ENCODE results near the gene GP1BA. TPM values are rescaled to one million over a fixed set of nuclear protein-coding genes. Genes with fewer than 3 reads are reported as not detected.
"Not testable (repeated sequence)": the region's sequence is repeated elsewhere in the genome, so short reads cannot be mapped to it uniquely, and the experiment has no call there.

Gene GP1BA
- total RNA-seq, 1 experiment from 2014 or later = not detected

GRCh38 chr17:4901648-4902344 lies 30.3 kb upstream of the GP1BA start:
- DNase-seq (ENCODE audit: low spot score) = no peak

- no peak for DNase-seq (ENCODE audit: low spot score)
Measured at GRCh38 chr17:4902540-4902939, 29.5 kb upstream of the GP1BA start.

GRCh38 chr17:4903051-4903818 lies 28.8 kb upstream of the GP1BA start, which contains the start of gene CHRNE:
Gene CHRNE, minus strand, starts transcription at chr17:4903098. Its CDS starts 35 bp downstream, at chr17:4903063.
- peak; percentile 51 for DNase-seq (ENCODE audit: low spot score)

- not testable (repeated sequence) for DNase-seq (ENCODE audit: low spot score)
Measured at GRCh38 chr17:4906642-4907041, 25.4 kb upstream of the GP1BA start.

- no peak for DNase-seq (ENCODE audit: low spot score)
Measured at GRCh38 chr17:4908301-4908700, 23.8 kb upstream of the GP1BA start.

GRCh38 chr17:4908711-4909496 lies 23.2 kb upstream of the GP1BA start:
- DNase-seq (ENCODE audit: low spot score) = peak; percentile 68

- DNase-seq (ENCODE audit: low spot score) = no peak
Measured at GRCh38 chr17:4913994-4914393, 18.1 kb upstream of the GP1BA start.

- DNase-seq (ENCODE audit: low spot score) = not testable (repeated sequence)
Measured at GRCh38 chr17:4914551-4914950, 17.5 kb upstream of the GP1BA start.

- no peak for DNase-seq (ENCODE audit: low spot score)
Measured at GRCh38 chr17:4919511-4920047, 12.5 kb upstream of the GP1BA start.

GRCh38 chr17:4920351-4921048 lies 11.6 kb upstream of the GP1BA start:
- no peak for DNase-seq (ENCODE audit: low spot score)

GRCh38 chr17:4921320-4921719 lies 10.8 kb upstream of the GP1BA start:
- no peak for DNase-seq (ENCODE audit: low spot score)

GRCh38 chr17:4926577-4927335 lies 5.3 kb upstream of the GP1BA start:
- not testable (repeated sequence) for DNase-seq (ENCODE audit: low spot score)

- no peak for DNase-seq (ENCODE audit: low spot score)
Measured at GRCh38 chr17:4928881-4929280, 3.2 kb upstream of the GP1BA start.

- DNase-seq (ENCODE audit: low spot score) = no peak
Measured at GRCh38 chr17:4932756-4933155, 679 bp downstream of the GP1BA start.

- DNase-seq (ENCODE audit: low spot score) = no peak
Measured at GRCh38 chr17:4933646-4934045, 1.6 kb downstream of the GP1BA start.

- DNase-seq (ENCODE audit: low spot score) = peak; percentile 42
Measured at GRCh38 chr17:4934173-4934979, 2.3 kb downstream of the GP1BA start.

GRCh38 chr17:4935650-4936049 lies 3.6 kb downstream of the GP1BA start:
- no peak for DNase-seq (ENCODE audit: low spot score)

- DNase-seq (ENCODE audit: low spot score) = no peak
Measured at GRCh38 chr17:4936436-4936835, 4.4 kb downstream of the GP1BA start.

- no peak for DNase-seq (ENCODE audit: low spot score)
Measured at GRCh38 chr17:4937553-4937952, 5.5 kb downstream of the GP1BA start.

- DNase-seq (ENCODE audit: low spot score) = no peak
Measured at GRCh38 chr17:4938069-4938491, 6.0 kb downstream of the GP1BA start.
